GM19395 (cell line): Measurements from ENCODE around the gene RASA1.
"Not testable (repeated sequence)": the region's sequence is repeated elsewhere in the genome, so short reads cannot be mapped to it uniquely, and the experiment has no call there.

Experiments used
- ATAC-seq: cut with Tn5 transposase; IDR thresholded peaks from one replicate; pipeline ENCODE4 v1.9.1; 2021; ENCODE audit warnings: mild to moderate bottlenecking, moderate library complexity; ENCODE audit not compliant: unreplicated experiment

RASA1 gene

DNA sequence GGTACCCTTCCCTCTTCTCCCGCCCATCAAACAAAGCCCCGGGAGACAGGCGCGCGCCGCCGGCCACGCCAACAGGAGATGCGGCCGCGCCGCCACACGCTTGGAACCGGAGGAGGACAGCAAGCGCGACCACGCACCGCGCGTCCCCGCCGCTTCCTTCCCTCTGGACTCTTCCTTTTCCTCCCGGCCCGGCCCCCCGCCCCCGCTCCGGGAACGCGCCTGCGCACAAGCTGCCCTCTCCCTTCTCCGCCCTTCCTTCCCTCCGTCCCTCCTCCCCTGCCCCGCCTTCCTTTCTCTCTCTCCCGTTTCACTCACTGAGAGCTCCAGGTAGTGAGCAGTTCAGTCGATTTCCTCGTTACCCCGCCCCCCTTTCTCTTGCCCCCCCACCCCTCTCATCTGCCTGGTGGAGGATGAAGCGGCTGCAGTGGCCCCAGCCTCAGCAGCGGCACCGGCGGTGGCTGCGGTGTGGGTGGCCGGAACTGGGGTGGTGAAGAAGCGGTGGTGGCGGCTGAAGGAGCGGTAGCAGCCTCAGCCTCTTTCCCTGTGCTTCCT is at the start of gene RASA1:
Gene RASA1, plus strand, starts transcription at position 310 of the 552 bp plus-strand sequence. CDS start 569 bp downstream, outside the sequence.
- peak; percentile 59 for ATAC-seq

DNA sequence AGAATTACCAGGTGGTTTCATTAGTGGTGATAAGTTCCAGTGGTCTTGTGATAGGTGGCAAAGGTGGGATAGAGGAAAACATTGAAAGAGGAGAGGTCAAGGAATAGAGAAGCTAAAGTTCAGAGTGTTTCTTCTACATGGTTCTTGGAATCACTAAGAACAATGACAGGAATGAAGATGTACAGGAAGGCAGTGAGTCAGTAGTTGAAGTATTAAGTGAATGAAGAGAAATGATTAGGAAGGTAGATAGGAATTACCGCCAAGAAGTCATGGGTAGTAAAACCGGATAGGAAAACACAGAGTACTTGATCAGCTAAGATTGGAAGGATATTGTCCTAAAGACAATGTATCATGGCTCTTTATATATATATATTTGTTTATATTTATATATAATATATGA is 37.9 kb upstream of the RASA1 start:
- ATAC-seq, result no peak

DNA sequence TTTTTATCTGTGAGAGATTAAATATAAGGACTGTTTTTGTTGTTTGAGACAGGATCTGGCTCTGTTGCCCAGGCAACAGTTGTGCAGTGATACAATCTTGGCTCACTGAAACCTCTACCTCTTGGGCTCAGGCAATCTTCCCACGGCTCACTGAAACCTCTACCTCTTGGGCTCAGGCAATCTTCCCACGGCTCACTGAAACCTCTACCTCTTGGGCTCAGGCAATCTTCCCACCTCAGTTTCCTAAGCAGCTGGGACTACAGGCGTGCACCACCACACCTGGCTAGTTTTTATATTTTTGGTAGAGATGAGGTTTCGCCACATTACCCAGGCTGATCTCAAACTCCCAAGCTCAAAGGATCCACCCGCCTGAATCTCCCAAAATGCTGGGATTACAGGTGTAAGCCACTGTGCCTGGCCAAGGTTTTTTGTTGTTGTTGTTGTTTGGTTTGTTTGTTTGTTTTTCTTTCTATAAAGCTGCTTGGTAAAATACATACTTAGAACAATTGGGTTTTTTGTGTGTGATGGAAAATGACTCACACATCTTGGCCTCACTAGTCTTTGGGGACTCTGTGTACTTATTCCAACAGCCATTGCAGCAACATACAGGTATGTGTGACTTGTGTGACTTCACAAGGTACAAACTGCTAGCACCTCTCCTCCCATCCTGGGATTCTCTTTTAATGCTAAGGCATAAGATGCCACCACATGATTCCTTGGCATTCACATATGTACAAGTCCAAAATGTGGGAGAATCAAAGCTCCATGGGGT is 36.5 kb upstream of the RASA1 start:
- ATAC-seq, result peak; percentile 99

DNA sequence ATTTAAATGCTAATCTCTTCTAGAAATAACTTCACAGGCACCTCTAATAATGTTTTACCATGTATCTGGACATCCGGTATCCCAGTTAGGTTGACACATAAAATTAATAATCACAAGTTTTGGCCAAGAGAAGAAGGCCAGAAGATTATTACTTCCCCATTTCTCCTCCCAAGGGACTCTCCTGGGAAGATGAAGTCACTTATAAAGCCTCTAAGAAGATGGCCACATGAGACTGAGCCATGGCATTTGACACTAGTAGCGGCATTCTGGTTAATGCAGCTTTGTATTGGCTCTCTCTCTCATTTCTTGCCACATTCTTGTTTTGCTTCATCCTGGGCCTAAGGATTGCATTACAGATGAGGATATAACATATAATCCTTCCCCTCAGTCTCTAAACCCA is 34.5 kb upstream of the RASA1 start:
- no peak for ATAC-seq

DNA sequence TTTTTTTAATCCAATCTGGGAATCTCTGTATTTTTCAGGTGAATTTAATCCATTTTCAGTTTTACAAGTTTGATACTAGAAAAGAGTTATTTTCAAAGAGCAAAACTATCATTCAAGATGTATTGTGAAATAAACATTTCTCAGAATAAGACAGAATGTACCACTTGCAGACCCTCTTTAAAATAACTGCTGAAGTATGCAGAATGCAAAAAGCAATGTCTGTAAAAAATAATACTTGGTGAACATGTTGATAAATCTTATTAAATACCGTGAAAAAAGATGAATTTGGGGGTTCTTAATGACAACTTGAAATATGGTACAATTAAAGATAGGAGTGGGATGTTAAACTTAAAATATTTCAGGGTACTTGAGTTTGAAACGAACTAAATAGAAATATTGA is 26.1 kb upstream of the RASA1 start:
- no peak for ATAC-seq

DNA sequence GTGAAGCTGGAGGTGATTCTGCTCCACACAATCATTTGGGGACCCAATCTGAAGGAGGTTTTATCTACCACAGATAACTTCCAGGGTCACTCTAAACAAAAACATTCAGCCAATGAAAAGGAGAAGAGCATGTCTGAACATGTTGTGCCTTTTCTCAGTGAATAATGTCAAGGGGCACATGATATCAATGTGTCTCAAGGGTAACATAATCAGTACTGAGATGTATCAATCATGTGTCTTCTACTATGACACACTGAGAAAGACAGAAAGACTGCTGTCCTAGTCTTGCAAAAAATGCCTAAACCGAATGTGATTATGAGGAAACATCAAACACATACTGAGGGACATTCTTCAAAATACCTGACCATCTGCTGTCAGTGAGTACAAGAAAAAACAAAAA is 25.4 kb upstream of the RASA1 start:
- no peak for ATAC-seq

DNA sequence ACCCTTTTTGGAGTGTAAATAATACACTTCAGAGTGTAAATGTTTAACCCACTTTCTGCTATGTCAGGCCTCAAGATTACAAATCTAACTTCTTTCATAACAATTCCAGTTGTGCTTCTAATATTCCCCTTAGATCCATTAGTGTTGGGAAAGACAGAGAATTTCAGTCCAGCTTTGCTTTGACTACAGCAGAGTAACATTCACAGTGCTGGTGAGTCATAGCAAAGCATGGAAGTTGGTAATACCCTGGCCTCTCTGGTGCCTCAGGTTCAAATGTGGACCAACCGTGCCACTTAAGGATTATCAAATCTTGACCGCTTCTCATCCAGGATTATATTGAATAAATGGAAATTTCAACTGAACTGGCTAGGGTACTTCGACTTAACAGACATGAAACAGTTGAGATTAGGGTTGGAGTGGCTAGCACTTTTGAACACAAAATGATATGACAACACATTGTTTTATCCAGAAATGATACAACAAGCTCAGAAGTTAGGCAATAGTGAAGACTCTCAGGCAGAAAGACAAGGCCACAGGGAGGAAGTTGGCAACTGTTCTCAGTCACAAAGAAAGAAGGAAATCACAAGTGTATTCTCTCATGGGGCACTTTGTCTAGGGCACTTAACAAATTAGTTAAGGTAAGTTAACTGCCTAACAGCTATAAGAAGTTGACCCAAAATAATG is 24.4 kb upstream of the RASA1 start:
- no peak for ATAC-seq

DNA sequence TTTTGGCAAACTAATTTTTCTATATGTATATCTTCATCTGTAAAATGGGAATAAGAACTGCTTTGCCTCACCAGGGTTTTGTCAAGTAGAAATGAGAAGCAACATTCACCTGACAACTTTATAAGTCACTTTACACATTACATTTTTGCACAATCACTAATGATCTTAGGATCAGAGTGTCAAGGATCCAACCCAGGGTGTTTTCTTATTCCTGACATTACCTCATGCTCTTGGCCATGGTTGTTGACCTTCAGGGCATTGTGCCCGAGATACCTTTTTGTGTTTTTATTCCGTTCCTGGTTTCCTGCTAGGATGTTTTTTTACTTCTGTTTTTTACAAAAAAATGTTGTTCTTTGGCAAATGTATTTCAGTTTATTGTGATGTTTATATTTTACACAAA is 22.2 kb upstream of the RASA1 start:
- ATAC-seq, result no peak

DNA sequence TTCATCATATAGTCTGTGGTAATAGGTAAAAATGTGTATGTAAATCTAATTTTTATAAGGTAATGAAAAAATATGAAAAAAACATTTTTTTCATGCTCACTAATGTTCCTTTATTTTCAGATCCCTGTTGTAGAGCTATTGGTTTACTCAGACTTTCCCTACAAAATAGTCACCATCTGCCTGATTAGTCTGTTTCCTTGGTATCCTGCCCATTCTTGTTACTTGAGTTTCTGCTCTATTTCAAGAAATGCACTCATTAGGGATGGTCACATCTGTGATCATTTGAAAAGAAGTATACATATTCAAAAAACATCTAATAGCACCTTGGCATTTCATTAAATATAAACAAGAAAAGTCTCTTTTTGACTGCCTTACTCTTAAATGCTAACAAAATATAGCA is 21.6 kb upstream of the RASA1 start:
- no peak for ATAC-seq

DNA sequence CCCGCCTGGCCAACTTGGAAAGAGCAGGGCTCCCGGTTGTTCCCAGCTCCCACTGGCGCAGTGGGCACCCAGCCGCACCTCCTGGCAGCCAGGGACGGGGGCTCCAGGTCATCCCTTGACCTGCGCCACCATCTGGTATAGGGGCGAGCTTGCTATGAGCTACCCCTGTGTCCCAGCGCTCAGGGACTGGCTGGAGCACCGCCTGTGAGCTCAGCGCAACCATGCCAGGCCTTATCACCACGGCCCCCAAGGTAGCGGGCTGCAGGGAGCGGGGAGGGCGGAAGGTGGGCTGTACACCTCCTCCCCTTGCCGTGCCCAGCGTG is 15.4 kb upstream of the RASA1 start:
- no peak for ATAC-seq

DNA sequence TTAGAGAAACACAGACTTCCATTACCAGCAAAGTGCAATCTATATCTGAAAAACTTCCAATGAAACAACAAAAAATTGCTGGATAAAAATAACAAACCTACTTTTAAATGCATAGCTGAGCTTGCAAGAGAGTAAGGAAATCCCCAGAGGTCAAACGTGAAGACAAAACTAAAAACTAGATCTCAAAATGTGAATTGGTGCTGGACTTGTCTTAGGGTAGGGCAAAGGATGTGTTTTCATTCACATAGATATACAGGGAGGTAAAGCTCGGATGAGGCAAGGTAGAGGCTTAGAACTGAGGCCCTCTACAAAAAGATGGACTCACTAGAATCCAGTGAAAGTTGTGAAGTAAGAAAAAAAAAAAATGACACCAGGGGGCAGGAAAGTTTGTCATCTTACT is 13.6 kb upstream of the RASA1 start:
- ATAC-seq, result no peak

DNA sequence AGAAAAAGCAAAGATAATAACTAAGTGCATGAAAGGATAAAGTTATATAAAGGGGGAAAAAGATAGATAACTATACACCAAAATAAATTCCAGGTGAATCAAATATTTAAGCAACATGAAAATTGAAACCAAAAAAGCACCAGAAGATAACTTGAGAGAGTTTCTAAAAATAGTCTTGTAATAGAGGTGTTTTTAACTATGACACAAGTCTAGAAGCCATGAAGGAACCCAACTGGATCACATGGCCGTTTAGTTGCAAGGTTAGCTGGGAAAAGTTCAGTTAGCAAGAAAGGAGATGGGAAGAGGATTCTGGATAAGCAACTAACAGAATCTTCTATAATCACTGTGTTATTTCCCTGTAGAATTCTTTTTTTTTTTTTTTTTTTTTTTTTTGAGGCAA is 9.2 kb upstream of the RASA1 start:
- no peak for ATAC-seq

DNA sequence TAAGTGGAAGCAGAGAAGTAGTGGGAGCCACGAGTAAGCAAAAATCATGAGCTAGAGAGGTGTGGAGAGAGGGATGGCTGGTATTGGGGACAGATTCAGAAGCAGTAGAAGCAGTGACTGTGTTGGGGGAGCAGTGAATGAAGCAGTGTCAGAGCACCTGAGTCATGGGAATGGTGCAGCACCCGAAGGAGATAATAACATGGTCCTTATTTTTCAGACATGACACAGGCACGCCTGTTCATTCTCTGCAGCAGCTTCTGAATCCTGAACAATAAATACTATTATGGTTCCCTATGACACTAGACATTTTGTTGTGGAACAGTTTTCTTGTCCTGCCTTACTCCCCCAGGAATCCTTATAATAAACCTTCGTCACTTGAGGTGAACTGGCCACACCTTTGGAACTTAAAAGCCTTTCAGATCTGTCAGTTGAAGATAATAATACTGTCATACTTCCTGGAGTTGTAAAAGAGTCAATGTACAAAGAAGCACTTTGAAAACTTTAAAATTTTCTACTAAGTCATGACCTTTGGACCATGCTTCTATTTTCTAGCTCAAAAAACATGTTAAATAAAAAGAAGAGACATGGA is 7.0 kb upstream of the RASA1 start:
- no peak for ATAC-seq

DNA sequence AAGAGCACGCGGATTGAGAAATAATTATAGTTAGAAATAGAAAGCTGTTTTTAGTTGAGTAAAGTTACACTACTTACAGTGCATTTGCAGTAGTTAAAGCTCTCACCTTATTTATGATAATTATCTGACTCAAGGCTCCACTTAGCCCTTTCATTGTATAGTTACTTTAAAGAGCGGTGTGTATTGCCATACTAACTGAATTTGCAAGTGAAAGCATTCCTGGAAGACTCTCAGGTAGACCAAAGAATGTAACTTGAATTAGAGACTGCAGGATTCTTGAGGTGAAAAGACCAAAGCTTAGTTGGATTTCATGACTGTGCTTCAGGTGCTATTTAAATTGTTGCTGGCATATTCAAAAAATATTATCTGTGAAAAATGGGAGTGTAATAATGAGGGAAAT is 4.2 kb upstream of the RASA1 start:
- ATAC-seq, result no peak

DNA sequence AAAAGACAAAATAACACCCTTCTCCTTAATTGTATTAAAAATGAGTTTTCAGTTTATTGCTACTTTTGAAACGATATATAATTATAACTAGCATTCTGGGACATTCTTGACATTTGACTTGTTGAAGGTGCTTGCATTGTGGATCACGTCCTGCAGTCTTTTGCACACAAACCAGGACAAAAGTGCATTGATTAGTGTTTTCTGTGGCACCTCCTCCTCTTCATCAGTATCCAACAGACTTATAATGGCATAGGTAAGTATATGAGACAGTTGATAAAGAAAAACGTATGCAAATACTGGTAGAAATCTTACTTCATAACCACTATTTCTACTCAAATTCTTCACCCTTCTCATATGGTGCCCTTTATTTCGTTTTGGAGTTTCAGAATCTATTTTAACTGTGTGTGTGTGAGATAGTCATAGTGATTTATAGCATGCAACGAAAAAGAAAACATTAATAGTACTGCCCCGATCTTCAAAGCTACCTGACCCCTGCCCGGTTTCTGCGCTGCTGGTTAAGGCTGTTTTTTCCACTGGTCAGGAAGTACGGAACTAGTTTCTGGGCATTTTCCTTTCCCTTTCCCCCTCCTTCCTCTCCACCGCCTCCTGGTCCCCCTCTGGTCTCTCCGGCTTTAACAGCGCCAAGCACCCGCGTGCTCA is 639 bp upstream of the RASA1 start:
- peak; percentile 24 for ATAC-seq

DNA sequence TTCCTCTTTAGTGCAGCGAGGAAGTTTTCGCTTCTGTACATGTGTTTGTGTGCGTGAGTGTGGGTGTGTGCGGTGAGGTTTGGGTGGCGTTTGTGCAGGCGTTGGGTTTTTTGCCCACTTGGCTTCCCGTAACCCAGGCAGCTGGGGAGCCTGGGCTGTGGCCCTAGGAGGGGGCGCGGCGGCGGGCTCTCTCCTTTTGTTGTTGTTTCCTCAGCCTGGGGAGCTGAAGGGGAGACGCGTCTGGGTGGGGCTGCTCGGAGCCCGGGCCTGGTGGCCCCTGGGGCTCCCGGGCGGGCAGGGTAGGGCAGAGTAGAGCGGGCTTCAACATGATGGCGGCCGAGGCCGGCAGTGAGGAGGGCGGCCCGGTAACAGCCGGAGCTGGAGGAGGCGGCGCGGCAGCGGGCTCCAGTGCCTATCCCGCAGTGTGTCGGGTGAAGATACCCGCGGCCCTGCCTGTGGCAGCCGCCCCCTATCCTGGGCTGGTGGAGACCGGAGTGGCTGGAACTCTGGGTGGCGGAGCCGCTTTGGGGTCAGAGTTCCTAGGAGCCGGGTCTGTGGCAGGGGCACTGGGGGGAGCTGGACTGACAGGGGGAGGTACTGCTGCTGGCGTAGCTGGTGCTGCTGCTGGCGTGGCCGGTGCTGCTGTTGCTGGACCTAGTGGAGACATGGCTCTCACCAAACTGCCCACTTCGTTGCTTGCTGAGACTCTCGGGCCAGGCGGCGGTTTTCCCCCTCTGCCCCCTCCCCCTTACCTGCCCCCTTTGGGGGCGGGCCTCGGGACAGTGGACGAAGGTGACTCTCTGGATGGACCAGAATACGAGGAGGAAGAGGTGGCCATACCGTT is 665 bp downstream of the RASA1 start:
- ATAC-seq, result peak; percentile 67

DNA sequence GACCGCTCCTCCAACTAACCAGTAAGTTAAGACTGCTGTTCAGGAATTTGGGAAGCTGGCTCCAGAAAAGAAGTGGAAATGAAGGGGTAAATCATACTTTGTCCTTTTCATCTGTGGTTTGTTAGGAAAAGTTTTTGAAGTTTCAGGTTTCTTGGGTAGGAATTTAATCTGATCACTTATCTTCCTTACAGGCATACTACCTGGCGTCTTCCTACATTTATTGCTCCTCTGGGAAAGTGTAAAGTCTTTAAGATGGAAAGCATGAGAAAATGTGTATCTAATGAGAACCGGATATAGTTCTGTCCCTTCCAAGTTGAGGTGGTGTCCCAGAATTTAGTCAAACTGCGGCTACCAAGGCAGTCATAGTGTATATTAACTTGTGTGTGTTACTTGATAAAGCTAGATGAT is 1.3 kb downstream of the RASA1 start:
- no peak for ATAC-seq

DNA sequence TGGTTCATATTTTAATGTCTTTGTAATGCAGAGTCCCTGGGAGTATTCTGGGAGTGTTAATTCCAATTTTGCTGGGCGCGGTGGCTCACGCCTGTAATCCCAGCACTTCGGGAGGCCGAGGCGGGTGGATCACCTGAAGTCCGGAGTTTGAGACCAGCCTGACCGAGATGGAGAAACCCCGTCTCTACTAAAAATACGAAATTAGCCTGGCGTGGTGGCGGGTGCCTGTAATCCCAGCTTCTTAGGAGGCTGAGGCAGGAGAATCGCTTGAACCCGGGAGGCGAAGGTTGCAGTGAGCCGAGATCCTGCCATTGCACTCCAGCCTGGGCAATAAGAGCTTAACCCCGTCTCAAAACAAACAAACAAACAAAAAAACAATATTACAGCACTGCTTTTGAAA is 3.2 kb downstream of the RASA1 start:
- ATAC-seq, result not testable (repeated sequence)

DNA sequence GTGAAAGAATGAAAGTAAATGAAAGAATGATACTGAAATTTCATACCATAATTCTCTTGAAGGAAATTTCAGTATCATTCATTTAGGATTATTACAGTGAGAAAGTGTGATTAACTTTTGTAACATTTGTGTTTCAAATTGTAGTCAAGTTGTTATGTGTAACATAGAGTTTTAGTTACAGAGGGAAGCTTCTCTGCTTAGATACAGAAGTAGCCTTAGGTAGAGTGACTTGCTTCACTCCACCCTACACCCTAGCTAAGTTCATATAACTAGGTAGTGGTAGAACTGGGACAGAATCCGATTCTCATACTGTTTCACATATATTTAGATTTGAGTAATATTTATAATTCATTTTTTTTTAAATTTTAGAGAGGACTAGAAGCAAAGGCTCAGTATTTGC is 9.0 kb downstream of the RASA1 start:
- ATAC-seq, result no peak

DNA sequence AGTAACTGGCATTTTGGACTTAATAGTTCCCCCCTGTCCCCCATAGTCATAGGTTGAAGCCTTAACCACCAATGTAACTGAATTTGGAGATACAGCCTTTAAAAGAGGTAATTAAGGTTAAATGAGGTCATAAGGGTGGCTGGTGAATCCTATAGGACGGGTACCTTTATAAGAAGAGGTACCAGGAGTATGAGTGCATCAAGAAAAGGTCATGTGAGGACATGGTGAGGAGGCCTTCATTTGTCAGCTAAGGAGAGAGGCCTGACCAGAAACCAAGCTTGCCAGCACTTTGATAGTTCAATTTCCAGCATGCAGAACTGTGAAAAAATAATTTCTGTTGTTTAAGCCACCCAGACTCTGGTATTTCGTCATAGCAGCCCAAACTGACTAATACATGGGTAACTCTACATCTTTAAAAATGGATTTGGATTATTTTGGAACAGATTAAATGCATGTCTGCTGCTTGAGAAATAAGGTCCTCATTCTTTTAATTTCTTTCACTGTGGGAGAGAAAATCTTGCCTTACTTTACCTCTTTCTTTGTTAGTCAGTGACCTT is 9.7 kb downstream of the RASA1 start:
- no peak for ATAC-seq
